PC-3 (cell line): ENCODE results near the gene ULBP1.

Experiments
- EZH2 ChIP-seq: fragments of 300-600 bp; sonication (generic); IDR thresholded peaks from one replicate; pipeline ENCODE4 v1.6.1; 2017; ENCODE audit warnings: antibody characterized with exemption, mild to moderate bottlenecking, low read length; ENCODE audit not compliant: unreplicated experiment
- TF ChIP-seq, protein P1 (sequence below): fragments of 300-600 bp; sonication (generic); conservative IDR thresholded peaks from 2 replicates; pipeline ENCODE4 v1.5.1; 2017; ENCODE audit warnings: antibody characterized with exemption, low read depth, mild to moderate bottlenecking, low read length

DNA sequence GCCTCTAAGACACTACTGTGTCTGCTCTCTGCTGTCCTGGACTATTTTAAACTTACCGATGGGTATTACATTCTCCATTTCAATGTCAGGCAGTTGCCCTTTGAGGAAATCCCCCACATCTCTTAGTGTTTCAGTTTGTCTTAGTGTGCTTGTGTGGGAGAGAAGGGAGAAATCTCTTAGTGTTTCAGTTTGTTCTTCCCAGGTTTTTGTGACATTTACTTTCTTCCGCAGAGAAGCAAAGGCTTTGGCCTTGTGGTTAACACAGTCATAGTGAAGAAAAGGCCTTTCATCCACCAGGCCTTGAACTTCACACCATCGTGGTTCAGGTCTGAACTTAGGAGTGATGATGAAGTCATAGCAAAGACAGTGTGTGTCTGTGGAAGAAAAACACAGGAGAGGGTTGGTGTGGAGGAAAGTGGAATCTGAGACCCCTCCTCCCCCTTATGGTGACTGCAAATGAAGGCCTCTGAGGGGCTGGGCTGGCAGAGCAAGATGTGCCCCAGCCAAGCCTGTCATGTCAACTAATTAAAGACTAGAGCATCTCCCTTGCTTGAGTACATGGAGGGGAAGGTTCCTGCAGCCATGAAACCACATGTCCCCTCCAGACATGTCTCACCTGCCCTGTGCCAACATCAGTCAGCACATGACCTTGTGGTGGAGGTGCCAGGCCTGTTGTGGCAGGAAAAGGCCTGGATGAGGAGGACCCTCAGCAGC lies 37.7 kb downstream of the ULBP1 start:
- no peak for TF ChIP-seq EZH2
- TF ChIP-seq, protein P1, sequence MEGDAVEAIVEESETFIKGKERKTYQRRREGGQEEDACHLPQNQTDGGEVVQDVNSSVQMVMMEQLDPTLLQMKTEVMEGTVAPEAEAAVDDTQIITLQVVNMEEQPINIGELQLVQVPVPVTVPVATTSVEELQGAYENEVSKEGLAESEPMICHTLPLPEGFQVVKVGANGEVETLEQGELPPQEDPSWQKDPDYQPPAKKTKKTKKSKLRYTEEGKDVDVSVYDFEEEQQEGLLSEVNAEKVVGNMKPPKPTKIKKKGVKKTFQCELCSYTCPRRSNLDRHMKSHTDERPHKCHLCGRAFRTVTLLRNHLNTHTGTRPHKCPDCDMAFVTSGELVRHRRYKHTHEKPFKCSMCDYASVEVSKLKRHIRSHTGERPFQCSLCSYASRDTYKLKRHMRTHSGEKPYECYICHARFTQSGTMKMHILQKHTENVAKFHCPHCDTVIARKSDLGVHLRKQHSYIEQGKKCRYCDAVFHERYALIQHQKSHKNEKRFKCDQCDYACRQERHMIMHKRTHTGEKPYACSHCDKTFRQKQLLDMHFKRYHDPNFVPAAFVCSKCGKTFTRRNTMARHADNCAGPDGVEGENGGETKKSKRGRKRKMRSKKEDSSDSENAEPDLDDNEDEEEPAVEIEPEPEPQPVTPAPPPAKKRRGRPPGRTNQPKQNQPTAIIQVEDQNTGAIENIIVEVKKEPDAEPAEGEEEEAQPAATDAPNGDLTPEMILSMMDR = no peak
